D341Med (cell line): Measurements from ENCODE around the gene ZSCAN9.
A peak's percentile ranks its signal among the peaks of the same experiment; 100 is the strongest.

Experiments used
- DNase-seq: peaks from one replicate; pipeline ENCODE4 v3.0.0; 2012; ENCODE audit warnings: low spot score

Gene ZSCAN9

DNA sequence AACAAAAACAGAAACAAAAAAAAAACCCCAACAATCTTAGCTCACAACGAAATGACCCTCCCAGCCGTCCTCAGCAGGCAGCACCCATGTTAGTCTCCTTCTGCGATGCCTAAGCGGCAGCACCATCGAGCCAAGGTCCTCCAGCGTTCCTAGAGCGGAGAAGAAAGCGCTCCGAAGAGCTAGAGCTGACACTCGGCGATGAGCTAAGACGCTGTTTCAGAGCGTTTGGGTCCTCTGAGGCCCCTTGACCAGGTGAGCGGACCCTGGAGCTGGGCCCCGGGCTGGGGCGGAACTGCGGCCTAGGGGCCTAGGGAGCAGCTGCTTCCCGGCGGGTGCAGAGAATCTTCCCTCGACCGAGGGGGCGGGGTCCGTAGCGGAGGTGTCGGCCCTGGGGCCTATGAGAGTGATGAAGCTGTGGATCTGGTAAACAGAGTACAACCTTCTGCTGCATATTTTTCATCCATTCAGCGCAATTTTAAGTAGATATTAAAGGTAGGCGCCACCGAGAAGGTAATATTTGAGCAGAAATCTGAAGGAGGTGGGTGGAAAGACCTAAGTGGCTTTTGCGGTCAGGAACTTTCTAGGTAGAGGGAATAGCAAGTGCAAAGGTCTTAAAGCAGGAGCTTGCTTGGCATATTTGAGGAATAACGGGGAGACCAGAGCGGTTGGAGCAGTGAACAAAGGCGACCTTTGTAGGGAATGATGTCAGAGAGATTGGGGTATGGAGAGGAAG is 42.1 kb downstream of the ZSCAN9 start, which contains the start of gene ZSCAN26:
Gene ZSCAN26 (plus strand): TSS at position 182 of the 733 bp plus-strand sequence. CDS start 4,777 bp downstream, outside the sequence.
- peak; percentile 86 for DNase-seq

DNA sequence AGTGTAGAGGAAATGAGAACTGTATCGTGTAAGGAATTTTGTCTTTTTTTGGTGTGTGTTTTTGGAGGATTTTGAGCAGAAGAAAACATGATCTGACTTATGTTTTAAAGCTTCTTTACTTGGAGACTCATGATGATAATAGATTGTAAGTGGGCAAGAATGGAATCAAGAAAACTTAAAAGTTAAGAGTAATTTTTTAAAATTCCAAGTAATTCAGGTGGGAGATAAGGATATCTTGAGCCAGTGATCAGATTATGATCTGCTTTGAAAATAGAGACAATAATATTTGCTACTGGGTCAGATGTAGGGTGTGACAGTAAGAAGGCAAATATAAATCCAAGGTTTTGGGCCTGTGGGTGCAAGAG is 42.6 kb downstream of the ZSCAN9 start:
- DNase-seq = no peak

DNA sequence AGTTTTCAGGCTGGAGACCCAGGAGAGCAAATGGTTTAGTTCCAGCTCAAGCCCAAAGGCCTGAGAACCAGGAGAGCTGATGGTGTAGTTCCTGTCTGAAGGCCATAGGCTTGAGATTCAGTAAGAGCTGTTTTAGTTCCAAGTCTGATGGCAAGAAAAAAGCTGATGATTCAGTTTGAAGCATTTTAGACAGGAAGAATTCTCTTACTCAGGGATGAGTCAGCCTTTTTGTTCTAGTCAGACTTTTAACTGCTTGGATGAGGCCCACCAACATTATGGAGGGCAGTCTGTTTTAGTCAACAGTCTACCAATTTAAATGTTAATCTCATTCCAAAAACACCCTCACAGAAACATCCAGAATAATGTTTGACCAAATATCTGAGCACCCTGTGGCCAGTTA is 44.4 kb downstream of the ZSCAN9 start:
- no peak for DNase-seq

DNA sequence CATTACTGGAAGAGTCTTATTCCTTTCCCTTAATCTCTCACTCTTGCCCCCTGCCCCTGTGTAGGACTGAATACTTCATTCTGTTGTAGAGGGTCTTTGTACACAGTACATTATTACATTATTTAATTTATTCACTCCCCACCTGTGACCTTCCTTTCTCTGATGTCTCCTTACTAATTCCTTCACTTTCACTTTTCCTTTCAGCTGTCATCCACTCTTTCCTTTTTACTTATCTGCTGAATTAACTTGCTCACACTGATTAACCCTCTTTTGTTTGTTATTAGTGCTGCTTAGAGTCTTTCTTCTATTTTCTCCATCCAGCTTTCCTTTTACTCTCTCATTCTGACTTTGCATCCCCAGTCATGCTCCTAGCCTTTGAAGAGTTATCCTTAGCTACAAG is 49.8 kb downstream of the ZSCAN9 start:
- DNase-seq = no peak

DNA sequence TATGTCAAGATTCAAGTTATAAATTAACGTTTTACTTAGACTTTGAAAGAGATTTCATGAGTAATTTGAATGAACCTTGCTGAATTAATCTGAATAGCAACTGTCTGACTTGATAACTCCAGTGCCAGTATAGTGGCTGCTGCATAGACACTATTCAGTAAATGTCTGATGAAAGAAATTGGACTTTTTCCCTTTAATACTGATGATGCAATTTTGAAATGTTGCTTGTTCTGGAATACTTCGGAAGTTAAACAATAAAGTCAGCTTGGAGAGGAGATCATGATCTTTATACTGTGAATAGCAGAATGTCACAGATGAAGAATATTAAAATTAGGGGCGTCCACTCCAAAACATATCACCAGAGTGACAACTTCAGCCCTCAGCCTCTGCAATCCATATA is 52.7 kb downstream of the ZSCAN9 start:
- no peak for DNase-seq

DNA sequence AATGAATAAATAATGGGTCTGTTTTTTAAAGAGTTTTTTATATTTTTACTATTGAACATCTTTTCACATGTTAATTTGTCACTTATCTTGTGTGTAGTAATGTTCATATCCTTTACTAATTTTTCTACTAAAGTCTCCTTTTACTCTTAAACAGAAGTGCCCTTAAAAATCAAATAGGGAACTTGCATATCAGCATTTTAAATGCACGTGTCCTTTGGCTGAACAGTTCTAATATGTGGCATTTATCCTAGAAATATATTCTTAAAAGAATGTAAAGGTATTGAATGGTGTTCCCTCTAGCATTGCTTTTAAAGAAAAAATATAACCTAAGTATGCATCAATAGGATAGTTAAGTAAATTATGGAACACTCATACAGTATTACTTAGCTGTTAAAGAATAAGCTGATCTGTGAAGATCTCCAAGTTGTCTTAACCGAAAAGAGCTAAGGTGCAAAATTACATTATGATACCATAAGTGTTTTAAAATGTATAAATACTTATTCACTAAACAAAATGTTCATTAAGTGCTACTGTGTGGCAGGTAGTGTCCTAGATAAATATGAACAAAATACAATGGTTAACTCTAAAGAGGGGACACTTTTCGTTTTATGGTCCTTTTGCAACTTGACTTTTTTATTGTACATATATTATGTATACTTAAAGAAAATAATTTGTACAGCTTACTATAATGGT is 55.7 kb downstream of the ZSCAN9 start:
- DNase-seq = no peak

DNA sequence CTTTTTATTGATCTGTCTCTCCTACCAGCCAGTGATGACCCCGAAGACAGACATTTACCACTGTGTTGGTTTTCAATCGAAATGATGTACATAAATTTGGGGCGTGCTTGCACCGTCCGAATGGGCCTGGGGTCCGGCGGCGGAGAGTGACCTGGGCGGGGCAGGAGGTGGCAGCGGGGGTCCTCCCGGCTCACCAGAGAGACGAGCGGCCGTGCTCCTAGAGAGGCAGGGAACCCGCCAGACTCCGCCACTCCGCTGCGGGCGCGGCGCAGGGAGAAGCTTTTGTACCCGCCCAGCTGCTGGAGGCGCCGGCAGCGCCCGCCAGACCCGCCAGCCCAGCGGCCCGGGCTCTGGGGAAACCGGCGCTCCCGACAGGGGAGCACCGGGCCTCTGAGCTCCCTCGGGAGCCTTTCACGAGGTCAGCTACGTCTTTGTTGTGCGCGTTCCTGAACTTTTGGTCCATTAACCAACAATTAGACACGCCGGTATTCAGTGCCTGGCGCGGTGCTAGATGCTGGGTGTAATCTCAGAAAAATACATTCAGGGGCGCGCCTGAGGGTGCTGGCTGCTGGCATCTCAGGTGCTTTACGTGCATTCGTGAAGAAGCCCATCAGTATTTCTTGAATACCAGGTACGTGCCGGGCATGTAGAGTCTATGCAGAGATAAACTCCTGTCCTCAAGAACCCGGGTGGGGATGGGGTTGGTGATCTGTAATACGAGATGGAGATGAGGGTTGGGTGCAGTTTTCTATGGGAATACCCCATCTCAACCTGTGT is 56.4 kb downstream of the ZSCAN9 start, which contains the start of gene PGBD1:
Gene PGBD1 (plus strand): TSS at position 285 of the 777 bp plus-strand sequence. CDS start 2,242 bp downstream, outside the sequence.
- DNase-seq = peak; percentile 93

DNA sequence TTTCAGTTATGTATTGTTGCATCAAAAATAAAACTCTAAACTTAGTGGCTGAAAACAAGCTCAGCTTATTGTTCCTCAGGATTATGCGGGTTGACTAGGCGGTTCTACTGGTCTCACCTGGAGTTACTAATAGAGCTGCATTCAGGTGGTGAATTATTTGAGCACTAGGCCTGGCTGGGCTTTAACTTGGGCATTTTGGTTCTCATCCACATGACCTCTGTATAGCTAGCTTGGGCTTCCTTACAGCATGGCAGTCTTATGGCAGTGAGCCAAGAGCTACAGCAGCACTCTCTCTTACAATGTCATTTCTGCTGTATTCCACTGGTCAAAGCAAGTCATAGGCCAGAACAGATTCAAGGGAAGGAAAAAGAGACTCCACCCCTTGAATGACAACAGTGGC is 57.9 kb downstream of the ZSCAN9 start:
- DNase-seq = no peak
